ENCODE results near the gene ADK. TPM values are rescaled to one million over a fixed set of nuclear protein-coding genes. Genes with fewer than 3 reads are reported as not detected.

ADK gene
- total and polyA plus RNA-seq, 8 donors, result 7.2 to 66.1 (median 21.5) TPM

DNA sequence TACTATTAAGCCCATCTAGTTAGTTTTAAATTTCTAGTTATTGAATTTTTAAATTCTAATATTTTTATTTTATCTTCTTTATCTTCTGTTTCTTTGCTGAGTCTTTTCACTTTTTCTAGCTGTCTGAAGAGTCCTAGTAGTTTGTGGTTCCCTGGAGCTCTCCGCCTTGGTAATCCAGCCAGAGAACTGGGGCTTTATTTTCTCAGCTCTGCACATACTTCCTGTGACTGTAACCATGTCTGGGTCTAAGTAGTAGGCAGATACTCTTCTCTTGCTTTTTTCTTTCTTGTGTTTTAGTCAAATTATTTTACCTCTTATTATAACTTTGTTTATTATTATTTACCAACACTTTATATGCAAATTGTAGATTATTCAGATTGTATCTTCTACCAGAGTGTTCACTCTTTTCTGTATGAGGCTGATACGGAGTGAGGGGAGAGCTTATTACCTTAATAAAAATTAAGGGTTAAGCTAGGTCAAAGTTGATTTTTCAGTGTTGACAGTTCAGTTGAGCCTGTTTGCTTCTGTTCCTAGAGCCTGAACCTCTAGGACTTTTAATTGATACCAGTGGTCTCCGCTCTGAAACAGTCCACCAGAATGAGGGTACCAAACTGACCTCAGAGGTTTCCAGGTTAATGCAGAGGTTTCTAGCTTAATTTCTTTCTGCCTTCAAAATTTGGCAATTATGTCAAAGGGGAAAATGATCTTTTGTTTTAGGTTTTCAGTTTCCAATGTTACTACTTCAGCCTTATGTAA, 155.4 kb downstream of the ADK start:
- Histone ChIP-seq H3K36me3 (no peaks in the 10 kb centered on the region), H3K9me3 (no peaks in the 10 kb centered on the region), H3K4me1 (peaks cover 0 to 8% (median 0%) of the 10 kb centered on the region in 4 donors), H3K27ac (no peak overlapping the region), H3K4me3 (no peak overlapping the region), H3K27me3 (no peaks in the 10 kb centered on the region)
- intact Hi-C loops (cut with DNase I; ENCODE audit: low total_unique reads), result no loop called here
- TF ChIP-seq POLR2A (IDR thresholded peaks at IDR 0.05) (no peak), POLR2AphosphoS5 (IDR thresholded peaks at IDR 0.05) (no peak), EP300 (IDR thresholded peaks at IDR 0.05) (no peak)
- TF ChIP-seq, protein P1, sequence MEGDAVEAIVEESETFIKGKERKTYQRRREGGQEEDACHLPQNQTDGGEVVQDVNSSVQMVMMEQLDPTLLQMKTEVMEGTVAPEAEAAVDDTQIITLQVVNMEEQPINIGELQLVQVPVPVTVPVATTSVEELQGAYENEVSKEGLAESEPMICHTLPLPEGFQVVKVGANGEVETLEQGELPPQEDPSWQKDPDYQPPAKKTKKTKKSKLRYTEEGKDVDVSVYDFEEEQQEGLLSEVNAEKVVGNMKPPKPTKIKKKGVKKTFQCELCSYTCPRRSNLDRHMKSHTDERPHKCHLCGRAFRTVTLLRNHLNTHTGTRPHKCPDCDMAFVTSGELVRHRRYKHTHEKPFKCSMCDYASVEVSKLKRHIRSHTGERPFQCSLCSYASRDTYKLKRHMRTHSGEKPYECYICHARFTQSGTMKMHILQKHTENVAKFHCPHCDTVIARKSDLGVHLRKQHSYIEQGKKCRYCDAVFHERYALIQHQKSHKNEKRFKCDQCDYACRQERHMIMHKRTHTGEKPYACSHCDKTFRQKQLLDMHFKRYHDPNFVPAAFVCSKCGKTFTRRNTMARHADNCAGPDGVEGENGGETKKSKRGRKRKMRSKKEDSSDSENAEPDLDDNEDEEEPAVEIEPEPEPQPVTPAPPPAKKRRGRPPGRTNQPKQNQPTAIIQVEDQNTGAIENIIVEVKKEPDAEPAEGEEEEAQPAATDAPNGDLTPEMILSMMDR (IDR thresholded peaks at IDR 0.05), result no peak
- WGBS, 5 donors, result 60 to 95% (median 81%) methylated on average over 3 of the region's 3 CpGs
- no peak for DNase-seq

DNA sequence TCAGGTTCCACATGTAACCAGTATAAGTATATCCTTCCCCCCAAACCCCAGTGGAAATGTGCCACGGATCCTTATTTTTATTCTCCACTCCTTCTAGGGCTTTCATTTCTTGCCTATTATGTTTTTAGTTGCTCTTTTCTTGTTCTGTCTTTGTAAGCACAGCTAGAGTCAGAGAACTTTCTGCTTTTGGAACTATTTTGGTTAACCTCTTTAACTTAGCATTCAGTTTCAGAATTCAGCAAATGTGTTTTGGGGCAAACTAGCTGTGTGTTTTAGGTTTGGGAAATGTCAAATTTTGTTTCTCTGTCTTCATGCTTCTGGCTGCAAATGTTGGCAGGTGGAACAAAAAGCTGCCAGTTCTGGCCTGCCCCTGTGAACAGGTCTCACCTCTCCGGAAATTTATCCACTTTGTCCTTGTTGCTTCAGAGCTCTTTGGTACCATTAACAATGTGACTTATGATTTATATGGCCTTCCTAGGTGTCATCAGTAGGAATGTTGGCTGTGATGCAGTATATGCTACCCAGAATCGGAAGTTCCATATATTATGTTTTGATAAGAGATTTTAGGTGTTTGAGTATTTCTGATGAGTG, 156.1 kb downstream of the ADK start:
- no peaks in the 10 kb centered on the region for H3K36me3 ChIP-seq
- H3K9me3 ChIP-seq, result no peaks in the 10 kb centered on the region
- H3K4me1 ChIP-seq, result peaks cover 0 to 8% (median 0%) of the 10 kb centered on the region in 4 donors
- H3K27ac ChIP-seq, result no peak overlapping the region
- TF ChIP-seq, protein P1 (IDR thresholded peaks at IDR 0.05), result no peak
- TF ChIP-seq POLR2AphosphoS5 (IDR thresholded peaks at IDR 0.05), result no peak
- no peak for TF ChIP-seq POLR2A (IDR thresholded peaks at IDR 0.05)
- TF ChIP-seq EP300 (IDR thresholded peaks at IDR 0.05), result no peak
- H3K4me3 ChIP-seq, result no peak overlapping the region
- intact Hi-C loops (cut with DNase I; ENCODE audit: low total_unique reads), result no loop called here
- no peaks in the 10 kb centered on the region for H3K27me3 ChIP-seq
- 72 to 89% (median 83%) methylated on average over 3 of the region's 3 CpGs for WGBS, 5 donors
- DNase-seq, result no peak

- no peaks in the 10 kb centered on the region for H3K9me3 ChIP-seq
- 89 to 95% (median 92%) methylated on average over 2 of the region's 2 CpGs for WGBS, 5 donors
- H3K27ac ChIP-seq, result no peak overlapping the region
- H3K4me1 ChIP-seq, result peaks cover 0 to 19% (median 4%) of the 10 kb centered on the region in 4 donors
- no peaks in the 10 kb centered on the region for H3K36me3 ChIP-seq
- DNase-seq, result no peak
- no peak for TF ChIP-seq POLR2AphosphoS5 (IDR thresholded peaks at IDR 0.05)
- TF ChIP-seq, protein P1 (IDR thresholded peaks at IDR 0.05), result no peak
- TF ChIP-seq EP300 (IDR thresholded peaks at IDR 0.05), result no peak
- no peak for TF ChIP-seq POLR2A (IDR thresholded peaks at IDR 0.05)
- intact Hi-C loops (cut with DNase I; ENCODE audit: low total_unique reads), result no loop called here
- no peak overlapping the region for H3K4me3 ChIP-seq
- no peaks in the 10 kb centered on the region for H3K27me3 ChIP-seq
Measured at GRCh38 chr10:74310652-74311257, 159.7 kb downstream of the ADK start.

DNA sequence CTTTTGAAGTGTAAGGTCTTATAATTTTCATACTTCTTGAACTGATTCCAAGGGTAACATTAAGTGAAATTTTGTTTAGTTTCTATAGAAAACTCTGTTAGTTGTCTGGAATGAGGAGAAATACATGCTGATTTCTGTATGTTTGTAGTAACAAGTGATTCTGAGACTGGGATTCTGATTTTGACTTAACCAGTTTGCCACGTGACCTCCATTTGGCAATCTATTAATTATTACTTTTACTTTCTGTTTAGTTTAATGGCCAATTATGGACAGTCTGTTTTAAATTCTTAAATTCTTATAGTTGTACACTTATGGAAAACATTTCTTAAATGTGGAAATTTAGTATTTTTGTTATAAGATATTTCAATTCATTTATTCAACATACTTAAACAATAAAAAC, 163.1 kb downstream of the ADK start:
- TF ChIP-seq EP300 (IDR thresholded peaks at IDR 0.05) (no peak), POLR2A (IDR thresholded peaks at IDR 0.05) (no peak), POLR2AphosphoS5 (IDR thresholded peaks at IDR 0.05) (no peak)
- TF ChIP-seq, protein P1 (IDR thresholded peaks at IDR 0.05), result no peak
- peak overlapping the region; percentile 0 to 26 (median 20) for H3K4me3 ChIP-seq
- DNase-seq, result no peak

More for the DNA sequence above, 163.1 kb downstream of the ADK start:
- Histone ChIP-seq H3K4me1 (peaks cover 0 to 11% (median 4%) of the 10 kb centered on the region in 4 donors), H3K36me3 (no peaks in the 10 kb centered on the region), H3K27ac (no peak overlapping the region), H3K27me3 (no peaks in the 10 kb centered on the region), H3K9me3 (no peaks in the 10 kb centered on the region)
- 17 to 49% (median 33%) methylated on average over 1 of the region's 1 CpG for WGBS, 5 donors
- intact Hi-C loops (cut with DNase I; ENCODE audit: low total_unique reads), result no loop called here

Data from stomach (tissue), 9 donors.